IPS-11a (cell line): Measurements from ENCODE around the gene MPP2.
"Not testable (repeated sequence)": the region's sequence is repeated elsewhere in the genome, so short reads cannot be mapped to it uniquely, and the experiment has no call there.

ENCODE experiments used
- H3K4me3 ChIP-seq: one replicate; pipeline ENCODE4 v1.5.1; 2013; ENCODE audit warnings: low read depth, low read length, control low read depth

The MPP2 gene, protein sequence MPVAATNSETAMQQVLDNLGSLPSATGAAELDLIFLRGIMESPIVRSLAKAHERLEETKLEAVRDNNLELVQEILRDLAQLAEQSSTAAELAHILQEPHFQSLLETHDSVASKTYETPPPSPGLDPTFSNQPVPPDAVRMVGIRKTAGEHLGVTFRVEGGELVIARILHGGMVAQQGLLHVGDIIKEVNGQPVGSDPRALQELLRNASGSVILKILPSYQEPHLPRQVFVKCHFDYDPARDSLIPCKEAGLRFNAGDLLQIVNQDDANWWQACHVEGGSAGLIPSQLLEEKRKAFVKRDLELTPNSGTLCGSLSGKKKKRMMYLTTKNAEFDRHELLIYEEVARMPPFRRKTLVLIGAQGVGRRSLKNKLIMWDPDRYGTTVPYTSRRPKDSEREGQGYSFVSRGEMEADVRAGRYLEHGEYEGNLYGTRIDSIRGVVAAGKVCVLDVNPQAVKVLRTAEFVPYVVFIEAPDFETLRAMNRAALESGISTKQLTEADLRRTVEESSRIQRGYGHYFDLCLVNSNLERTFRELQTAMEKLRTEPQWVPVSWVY

DNA sequence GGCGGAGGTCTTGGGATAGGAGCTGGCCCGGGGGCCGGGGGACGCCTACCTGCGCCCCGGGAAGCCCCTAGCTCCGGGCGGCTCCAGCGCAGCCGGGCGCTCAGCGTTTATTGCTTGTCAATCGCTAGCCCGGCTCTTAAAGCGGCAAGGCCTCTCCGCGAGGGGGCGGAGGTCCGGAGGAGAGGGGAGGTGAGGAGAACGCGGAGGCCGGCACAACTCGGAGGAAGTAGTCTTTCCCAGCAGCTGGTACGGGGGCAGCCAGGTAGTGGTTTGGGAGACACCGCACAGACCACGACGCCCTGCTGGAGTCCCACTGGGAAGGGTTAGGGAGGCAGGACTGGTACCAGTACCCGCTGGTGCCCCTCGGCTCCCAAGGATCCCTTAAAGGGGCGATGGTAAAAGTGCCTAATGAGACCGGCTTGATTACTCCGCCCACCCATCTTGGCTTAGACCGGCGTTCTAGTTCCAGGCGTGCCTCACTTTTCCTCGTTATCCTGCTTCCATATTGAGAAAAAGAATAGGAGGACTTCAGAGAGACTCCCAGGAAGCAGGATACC, at the start of gene MPP2:
Gene MPP2 (minus strand): TSS at position 112 of the 557 bp plus-strand sequence. CDS start 3,076 bp downstream, outside the sequence.
- H3K4me3 ChIP-seq: peak within 1 kb of the TSS; percentile 53

DNA sequence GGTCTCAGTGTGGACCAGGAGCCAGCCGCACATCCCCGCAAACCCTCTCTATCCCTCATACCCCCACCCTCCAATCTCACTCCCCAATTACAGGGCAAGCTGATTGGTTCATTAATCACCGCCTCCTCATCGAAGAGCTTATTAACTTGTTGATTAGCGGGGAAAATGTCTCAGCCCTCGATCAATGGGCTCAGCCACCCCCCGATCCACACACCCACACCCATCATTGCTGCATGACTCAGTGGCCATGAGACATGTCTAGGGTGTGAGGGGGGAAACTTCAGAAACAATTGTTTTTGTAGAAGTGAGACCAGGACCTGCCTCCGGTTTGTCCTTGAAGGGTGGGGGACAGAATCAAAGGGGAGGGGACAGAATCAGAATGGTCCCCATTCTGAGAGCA, 48.9 kb upstream of the MPP2 start:
- H3K4me3 ChIP-seq: no peak overlapping the region

DNA sequence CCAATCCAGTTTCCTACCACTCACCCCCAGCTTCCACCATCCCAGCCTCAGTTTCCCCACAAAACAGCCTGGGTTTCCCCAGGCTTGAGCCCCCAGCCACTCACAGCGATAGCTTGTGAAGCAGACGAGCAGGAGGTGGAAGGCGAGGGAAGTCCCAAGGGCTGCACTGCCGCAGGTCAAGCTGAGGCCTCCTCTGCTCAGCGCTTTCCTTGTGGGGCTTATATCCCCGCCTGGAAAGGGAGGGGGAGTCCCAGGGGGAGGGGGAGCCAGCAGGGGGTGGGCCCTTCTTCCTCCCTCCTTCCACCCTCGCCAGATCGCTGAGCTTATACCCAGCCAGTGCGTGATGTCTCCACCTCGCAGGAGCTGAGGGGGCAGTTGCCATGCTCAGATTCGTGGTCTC, 46.4 kb upstream of the MPP2 start, which contains the start of gene PYY:
Gene PYY (minus strand): TSS at position 195 of the 400 bp plus-strand sequence. CDS start 457 bp downstream, outside the sequence.
- H3K4me3 ChIP-seq: peak within 1 kb of the TSS; percentile 72

DNA sequence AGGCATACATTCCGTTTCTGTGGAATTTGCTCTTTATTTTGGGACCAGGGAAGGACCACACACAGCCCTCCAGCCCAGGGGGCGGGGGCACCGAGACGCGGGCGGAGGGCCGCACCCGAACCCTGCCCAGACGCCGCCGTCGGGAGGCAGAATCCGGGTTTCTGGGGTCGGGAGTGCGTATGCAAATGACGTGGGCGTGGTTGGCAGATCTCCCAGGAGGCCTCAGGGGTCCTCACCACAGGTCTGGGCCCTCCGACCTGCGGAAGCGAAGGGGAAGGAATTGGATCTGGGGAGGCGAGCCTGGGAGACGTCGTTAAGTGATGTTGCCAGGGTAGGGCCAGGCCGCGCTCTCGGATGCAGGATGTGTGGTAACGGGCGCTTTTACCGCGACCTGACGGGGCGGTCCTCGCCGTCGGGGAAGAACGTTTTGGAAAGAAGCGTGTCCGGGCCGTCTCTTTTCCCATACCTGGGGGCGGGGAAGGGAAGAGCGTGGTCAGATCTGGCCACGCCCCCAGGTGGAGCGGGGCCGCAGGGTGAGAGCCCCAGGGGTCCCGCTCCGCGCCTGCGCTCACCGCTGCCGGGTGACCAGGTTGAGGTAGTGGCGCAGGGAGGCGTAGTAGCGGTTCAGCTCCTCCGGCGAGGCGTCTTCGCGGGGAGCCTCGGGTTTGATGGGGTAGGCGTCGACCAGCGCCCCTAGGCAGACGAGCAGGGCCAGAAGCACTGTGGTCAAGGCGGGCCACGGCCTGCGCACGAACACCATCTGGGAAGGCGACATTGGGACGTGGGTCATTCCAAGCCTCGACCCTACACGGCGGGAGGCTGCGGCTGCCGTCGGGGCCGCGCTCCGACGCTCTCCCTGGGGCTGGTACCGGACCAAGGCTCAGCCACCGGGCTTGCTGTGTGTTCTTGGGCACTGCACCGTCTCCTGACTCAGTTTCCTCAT, 45.7 kb upstream of the MPP2 start:
- peak overlapping the region; percentile 72 for H3K4me3 ChIP-seq

DNA sequence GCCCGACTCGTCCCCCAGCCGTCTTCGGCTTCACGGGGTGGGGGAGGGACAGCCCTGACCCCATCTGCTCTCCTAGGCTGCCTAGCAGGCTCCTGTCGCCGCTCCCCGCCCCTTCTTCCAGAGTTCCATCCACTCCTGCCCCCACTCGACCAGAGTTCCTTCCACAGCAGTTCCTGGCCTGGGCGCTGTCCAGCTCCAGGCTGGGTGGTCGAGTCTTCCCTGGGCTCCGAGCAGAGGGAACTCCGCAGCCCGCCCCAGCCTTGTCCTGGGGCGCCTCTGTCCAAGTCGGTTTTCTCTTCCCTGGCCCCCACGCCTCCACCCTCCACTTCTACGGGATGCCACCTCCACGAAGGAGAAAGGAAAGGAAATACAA, 45.0 kb upstream of the MPP2 start:
- peak overlapping the region; percentile 72 for H3K4me3 ChIP-seq

DNA sequence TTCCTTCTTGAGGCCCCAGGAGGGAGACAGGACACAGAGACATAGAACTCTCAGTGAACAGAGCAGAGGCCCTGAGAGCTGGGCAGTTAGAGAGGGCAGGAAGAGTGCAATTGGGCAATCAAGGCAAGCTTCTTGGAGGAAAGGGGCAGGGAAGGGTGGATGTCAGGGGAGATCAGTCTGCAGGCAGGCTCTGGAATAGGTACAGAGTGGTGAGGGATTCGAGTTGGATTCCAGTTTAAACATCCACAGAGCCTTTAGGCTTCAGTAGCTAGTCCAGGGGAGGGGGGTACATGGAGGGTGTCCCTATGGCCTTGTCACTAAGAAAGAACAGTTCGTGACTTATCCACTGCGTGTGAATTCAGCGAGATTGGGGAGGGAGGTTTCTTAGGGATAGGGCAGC, 44.4 kb upstream of the MPP2 start:
- peak overlapping the region; percentile 72 for H3K4me3 ChIP-seq

DNA sequence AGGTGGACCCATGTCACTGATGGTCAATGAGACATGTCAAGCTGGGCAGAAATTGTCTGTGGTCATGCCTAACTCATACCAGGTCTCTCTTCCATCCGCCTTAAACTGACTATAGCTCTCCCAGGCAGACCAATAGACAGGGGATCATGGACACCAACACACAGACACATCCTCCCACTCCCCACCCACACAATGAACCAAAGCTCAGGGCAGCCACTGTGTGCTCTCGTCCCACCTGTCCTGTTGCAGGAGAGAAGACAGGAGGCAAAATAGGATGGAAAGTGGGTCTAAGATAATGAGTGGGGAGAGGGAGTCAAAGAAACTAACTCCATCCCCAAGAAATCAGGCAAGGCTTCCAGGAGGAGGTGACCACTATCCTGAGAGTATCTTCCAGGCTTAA, 43.2 kb upstream of the MPP2 start:
- H3K4me3 ChIP-seq: no peak overlapping the region

DNA sequence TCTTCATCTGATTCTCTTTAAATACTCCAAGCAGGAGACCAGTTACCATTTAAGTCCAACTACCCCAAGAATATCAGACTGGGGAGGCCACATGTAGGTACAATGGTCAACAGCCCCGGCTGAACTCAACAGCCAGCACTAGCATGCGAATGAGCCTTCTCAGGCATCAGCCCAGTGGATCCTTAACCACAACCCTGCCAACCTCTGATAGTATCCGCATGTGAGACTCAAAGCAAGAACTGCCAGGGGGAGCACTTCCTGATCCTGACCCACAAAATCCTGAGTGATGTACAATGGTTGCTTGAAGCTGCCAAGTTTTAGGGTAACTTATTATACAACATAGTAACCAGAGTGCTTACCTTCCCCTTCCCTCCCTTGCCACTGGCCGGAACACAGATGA, 42.4 kb upstream of the MPP2 start:
- no peak overlapping the region for H3K4me3 ChIP-seq

DNA sequence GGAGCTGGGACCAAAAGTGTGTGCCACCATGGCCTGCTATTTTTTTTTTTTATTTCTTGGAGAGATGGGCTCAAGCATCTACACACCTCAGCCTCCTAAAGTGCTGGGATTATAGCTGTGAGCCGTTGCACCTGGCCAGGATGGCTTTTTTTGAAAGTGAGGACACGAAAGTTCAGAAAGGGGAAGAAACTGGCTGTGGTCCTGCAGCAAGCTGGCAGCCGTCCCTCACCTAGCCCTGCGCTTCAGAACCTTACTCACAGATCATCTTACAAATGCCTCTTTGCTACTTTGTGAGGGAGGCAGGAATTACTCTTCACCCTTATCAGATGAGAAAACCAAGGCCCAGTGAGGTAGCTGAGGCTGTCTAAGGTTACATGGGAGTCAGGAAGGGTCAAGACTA, 39.4 kb upstream of the MPP2 start:
- no peak overlapping the region for H3K4me3 ChIP-seq

DNA sequence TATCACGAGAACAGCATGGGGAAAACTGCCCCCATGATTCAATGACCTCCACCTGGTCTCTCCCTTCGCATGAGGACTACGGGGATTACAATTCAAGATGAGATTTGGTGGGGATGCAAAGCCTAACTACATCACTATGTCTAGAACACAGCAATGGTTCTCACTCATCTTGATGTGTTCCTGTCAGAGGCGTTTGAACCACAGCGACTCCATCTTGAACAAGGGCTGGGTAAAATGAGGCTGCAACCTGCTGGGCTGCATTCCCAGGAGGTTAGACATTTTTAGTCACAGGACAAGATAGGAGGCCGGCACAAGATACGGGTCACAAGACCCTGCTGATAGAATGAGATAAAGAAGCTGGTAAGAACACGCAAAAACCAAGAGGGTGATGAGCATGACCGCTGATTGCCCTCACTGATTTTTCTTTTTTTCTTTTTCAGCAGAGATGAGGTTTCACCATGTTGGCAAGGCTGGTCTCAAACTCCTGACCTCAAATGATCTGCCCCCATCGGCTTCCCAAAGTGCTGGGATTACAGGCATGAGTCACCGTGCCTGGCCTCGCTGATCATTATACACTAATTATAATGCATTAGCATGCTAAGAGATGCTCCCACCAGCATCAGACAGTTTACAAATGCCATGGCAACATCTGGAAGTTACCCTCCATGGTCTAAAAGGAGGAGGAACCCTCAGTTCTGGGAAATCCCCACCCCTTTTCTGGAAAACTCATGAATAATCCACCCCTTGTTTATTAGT, 37.9 kb upstream of the MPP2 start:
- no peak overlapping the region for H3K4me3 ChIP-seq

DNA sequence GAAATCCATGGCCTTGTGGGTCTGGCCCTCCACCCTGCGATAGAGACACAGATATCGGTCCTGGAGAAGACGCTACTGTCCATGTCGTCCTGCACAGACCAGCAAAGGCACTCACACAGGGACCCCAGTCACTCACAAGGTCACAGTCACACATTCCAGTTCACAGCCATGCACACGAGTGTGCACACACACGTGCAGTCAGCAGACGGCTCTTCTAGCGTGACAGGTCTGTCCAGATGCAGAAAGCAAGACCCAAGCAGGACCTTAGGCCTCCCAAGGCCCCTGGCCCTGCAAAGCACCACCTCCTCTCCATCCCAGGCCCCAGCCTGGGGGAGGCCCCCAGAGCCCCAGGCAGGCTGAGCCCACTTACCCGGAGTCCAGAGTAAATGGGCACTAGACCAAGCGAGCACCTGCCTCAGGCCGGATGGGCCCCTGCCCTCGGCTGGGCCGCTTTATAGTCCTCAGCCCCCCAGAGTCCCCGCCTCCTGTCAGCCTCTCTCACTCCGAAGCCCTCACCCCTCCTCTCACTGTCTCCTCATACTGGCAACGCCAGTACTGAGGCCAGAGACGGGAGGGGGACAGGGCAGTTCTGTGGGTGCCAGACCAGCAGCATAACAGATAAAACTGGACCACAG, 34.8 kb upstream of the MPP2 start, which contains the start of gene PPY:
Gene PPY (minus strand): TSS at position 426 of the 635 bp plus-strand sequence. CDS start 822 bp downstream, outside the sequence.
- no peak within 1 kb of the TSS for H3K4me3 ChIP-seq

DNA sequence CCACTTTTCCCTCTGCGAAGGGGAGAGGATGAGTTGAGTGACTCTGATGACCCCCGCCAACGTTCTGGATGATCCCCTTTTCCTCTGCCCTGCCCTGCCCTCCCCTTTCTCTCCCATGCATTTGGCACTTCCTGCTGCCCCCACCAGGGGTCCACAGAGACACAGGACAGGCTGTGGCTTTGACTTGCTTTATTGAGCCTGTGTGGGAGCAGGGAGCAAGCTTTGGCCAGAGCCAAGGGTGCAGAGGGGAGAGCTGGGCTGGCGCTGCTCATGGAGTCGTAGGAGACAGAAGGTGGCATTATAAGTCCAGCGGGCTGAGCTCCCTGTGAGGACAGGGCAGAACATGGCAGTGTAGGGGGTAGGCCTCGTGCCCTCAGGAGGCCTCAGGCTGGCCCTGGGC, 33.3 kb upstream of the MPP2 start:
- H3K4me3 ChIP-seq: no peak overlapping the region

DNA sequence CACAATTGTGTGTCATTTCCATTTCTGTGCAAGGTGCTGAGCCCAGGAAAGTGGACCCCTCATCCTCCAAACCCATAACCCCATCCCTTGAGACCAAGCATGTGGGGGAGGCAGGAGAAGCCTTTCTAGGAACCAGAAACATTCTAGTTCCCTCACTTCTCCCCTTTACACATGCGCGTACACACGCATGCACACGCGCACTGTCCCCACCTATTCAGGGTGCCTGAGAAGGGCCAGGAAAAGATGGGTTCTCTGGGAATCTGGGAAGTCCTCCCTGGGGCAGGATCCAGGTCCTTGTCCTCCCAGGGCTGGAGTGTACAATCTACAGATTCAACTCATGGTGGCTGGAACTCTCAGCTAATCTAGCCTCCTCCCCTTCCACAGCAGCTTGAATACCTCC, 32.5 kb upstream of the MPP2 start:
- no peak overlapping the region for H3K4me3 ChIP-seq

DNA sequence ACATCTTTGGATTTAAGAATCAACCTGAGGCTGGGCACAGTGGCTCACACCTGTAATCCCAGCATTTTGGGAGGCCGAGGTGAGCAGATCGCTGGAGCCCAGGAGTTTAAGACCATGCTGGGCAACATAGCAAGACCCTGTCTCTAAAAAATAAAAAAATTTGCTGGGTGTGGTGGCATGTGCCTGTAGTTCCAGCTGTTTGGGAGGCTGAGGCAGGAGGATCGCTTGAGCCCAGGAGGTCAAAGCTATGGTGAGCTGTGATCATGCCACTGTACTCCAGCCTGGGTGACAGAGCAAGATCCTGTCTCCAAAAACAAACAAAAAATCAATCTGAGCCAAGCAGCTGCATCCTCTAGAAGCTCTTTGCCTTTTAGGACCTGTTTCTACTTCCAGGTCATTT, 32.1 kb upstream of the MPP2 start:
- H3K4me3 ChIP-seq: not testable (repeated sequence)

DNA sequence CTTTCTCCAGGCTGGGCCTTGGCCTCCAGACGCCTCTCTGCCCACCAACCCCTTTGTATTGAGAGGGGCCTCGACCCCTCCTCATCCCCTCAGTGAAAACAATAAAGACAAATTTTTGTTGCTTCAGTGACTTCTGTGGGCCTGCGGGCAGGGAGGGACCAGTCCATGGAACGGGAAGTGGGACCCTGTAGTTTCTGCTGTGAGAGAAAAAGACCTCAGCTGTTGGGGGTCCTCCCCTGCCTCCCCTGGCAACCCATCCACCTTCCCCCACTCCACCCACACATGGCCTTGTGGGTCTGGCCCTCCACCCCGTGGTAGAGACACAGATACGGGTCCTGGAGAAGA, 31.5 kb upstream of the MPP2 start:
- H3K4me3 ChIP-seq: no peak overlapping the region

DNA sequence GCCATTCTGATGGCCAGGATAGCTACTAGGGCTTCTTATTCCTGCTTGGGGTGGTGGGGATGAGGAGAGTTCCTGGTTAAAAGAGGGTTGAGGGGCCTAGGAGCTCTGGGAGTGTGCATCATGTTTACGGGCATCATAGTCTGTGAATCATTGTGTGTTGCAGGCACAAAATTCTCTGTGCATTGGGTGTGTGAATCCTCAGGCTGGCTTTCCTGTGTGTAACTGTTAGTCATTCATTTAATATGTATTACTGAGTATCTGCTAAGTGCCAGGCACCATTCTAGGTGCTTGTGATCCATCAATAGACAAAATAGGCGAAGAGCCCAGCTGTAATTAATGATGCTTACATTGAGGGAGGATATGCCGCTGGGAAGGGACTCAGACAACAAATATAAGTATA, 29.1 kb upstream of the MPP2 start:
- no peak overlapping the region for H3K4me3 ChIP-seq

DNA sequence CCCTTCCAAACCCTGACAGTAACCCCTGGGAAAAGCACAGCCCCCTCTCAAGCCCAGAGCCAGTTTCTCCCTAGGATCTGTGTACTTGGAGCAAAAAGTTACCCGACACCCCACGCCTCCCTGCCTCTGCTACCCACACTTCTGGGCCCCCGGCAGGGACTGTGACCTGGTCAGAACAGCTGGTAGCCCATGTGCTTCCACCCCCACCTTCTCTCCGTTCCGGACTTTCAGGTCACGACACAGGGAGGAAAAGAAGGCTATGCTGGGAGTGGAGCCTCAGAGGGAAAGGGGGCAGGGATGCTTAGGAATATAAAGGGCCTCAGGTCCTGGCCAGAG, 28.6 kb upstream of the MPP2 start:
- no peak overlapping the region for H3K4me3 ChIP-seq

DNA sequence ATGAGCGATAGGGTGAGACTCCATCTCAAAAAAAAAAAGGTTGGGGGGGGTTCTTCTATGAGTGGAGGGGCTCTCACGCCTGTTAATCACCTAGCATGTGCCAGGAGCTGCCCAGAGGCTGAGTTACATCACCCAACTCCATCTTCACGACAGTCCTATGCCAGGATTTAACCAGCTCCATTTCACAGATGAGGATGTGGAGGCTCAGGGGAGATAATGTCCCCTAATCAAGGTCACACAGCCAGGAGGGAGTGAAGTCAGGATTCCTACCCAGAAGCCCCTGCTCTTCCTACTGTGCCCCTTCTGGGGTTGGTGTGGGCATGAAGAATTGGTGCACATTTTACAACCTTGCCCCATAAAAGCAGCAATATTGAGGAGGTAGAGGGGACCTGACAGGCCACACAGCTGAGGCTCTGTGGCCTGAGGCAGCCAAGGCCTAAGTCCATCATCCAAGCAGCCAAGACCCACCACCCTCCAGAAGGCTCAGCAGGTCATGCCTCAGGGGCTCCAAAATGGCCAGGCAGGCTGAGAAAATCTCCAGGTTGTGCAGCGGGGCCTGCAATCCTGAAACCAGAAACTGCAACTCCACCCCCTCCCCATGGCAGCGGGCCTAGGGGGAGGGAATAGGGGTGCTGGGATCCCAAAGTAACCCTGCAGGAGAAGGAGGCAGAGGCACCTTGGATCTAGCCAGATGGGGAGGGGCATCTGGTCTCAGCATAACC, 28.0 kb upstream of the MPP2 start:
- H3K4me3 ChIP-seq: no peak overlapping the region

DNA sequence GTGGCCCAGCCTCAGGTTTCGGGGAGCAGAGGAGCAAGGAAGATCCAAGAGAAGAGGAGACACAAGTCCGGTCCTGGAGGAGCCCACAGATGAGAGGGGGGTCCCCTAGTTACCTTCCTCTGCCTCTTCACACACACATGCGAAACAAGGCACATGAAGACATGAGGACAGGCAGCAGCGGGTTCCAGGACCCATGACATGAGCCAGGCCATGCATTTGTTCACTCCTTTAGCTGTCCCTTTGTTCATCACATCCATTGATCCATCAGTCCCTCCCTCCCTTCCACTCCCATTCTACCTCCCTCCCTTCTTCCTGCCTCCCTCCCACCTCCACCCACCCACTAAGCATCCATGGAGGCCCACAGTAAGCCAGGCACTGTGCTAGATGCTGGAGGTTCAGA, 25.6 kb upstream of the MPP2 start:
- H3K4me3 ChIP-seq: no peak overlapping the region

DNA sequence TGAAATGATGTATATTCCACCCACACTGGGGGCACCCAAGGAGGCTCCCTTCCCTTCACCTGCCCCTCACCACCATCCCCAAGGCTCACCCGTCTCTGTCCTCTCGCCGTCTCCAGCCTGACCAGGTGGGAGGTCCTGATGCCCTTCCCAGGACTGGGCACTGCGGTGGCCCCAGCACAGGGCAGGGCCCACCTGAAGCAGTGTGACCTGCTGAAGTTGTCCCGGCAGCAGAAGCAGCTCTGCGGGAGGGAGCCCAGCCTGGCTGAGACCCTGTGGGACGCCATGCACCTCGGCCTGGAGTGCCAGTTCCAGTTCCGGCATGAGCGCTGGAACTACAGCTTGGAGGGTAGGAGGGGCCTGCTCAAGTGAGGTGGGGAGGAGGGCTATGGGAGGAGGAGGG, 25.0 kb upstream of the MPP2 start:
- no peak overlapping the region for H3K4me3 ChIP-seq
